ENCODE results near the gene PRSS3. TPM values are rescaled to one million over a fixed set of nuclear protein-coding genes. Genes with fewer than 3 reads are reported as not detected.
"Not testable (repeated sequence)": the region's sequence is repeated elsewhere in the genome, so short reads cannot be mapped to it uniquely, and the experiment has no call there.

PRSS3 gene
- polyA plus RNA-seq, 12 donors, result 0.58 to 8.1 (median 1.5) TPM; not detected in 7

- no peak for DNase-seq
Observed at GRCh38 chr9:33785914-33786313, 9.4 kb upstream of the PRSS3 start.

GRCh38 chr9:33786681-33787080, 8.7 kb upstream of the PRSS3 start:
- DNase-seq, result no peak

- DNase-seq, result no peak
Observed at GRCh38 chr9:33787839-33788238, 7.5 kb upstream of the PRSS3 start.

- DNase-seq, result not testable (repeated sequence)
Observed at GRCh38 chr9:33789429-33789828, 5.9 kb upstream of the PRSS3 start.

- DNase-seq, result no peak
Observed at GRCh38 chr9:33791117-33791516, 4.2 kb upstream of the PRSS3 start.

GRCh38 chr9:33793496-33793895, 1.9 kb upstream of the PRSS3 start:
- not testable (repeated sequence) for DNase-seq

GRCh38 chr9:33794560-33794959, 801 bp upstream of the PRSS3 start:
- no peak for DNase-seq

GRCh38 chr9:33795819-33796218, 458 bp downstream of the PRSS3 start:
- no peak for DNase-seq

- not testable (repeated sequence) for DNase-seq
Observed at GRCh38 chr9:33796679-33797078, 1.3 kb downstream of the PRSS3 start.

- DNase-seq, result no peak
Observed at GRCh38 chr9:33797837-33798236, 2.5 kb downstream of the PRSS3 start.

- DNase-seq, result no peak
Observed at GRCh38 chr9:33798545-33798944, 3.2 kb downstream of the PRSS3 start.

- DNase-seq, result no peak
Observed at GRCh38 chr9:33799928-33800704, 4.8 kb downstream of the PRSS3 start.

GRCh38 chr9:33800886-33801285, 5.5 kb downstream of the PRSS3 start:
- DNase-seq, result no peak

- not testable (repeated sequence) for DNase-seq
Observed at GRCh38 chr9:33801943-33802500, 6.7 kb downstream of the PRSS3 start.

GRCh38 chr9:33804196-33804595, 8.8 kb downstream of the PRSS3 start:
- DNase-seq, result not testable (repeated sequence)

GRCh38 chr9:33807156-33807555, 11.8 kb downstream of the PRSS3 start:
- DNase-seq, result not testable (repeated sequence)

- not testable (repeated sequence) for DNase-seq
Observed at GRCh38 chr9:33808979-33809322, 13.6 kb downstream of the PRSS3 start.

- DNase-seq, result no peak
Observed at GRCh38 chr9:33809506-33809905, 14.1 kb downstream of the PRSS3 start.

- peak; percentile 38 for DNase-seq
Observed at GRCh38 chr9:33813712-33814641, 18.6 kb downstream of the PRSS3 start.

- no peak for DNase-seq
Observed at GRCh38 chr9:33815781-33816180, 20.4 kb downstream of the PRSS3 start.

- peak; percentile 96 for DNase-seq
Observed at GRCh38 chr9:33816327-33817252, 21.2 kb downstream of the PRSS3 start, which contains the start of gene UBE2R2. Gene UBE2R2 (plus strand): TSS chr9:33817160. CDS start chr9:33817758, 598 bp downstream.
